Bronchial epithelial cell (primary cell): ENCODE measurements around the gene EML3. TPM values are rescaled to one million over a fixed set of nuclear protein-coding genes. Genes with fewer than 3 reads are reported as not detected.

Experiments used
- DNase-seq: peaks from one replicate; pipeline ENCODE4 v3.0.0-alpha.2; 2010; ENCODE audit warnings: low read depth
- FAIRE-seq: peaks from 2 replicates; lab custom pipeline; 2011; peaks lifted over from hg19 to GRCh38; lab: Jason Lieb, UNC
- H3K27me3 ChIP-seq: 2 replicates; pipeline ENCODE4 v1.5.1; 2011; ENCODE audit warnings: low read length; ENCODE audit not compliant: control insufficient read depth, insufficient read depth
- H3K36me3 ChIP-seq: 2 replicates; pipeline ENCODE4 v1.5.1; 2011; ENCODE audit warnings: low read length; ENCODE audit not compliant: control insufficient read depth, insufficient read depth
- H3K4me3 ChIP-seq: 2 replicates; pipeline ENCODE4 v1.5.1; 2011; ENCODE audit warnings: mild to moderate bottlenecking, low read depth, low read length, control low read depth
- CTCF ChIP-seq: IDR thresholded peaks from 2 replicates; pipeline ENCODE4 v1.5.1; 2011; ENCODE audit warnings: mild to moderate bottlenecking, moderate library complexity, low read length, control low read depth, inconsistent platforms; ENCODE audit not compliant: insufficient read depth, severe bottlenecking
- total RNA-seq: library from RNA; depleted of rRNA; stranded (reverse); fragments of >200 nt; gene quantifications from 2 replicates; pipeline ENCODE4 v1.2.1, GENCODE V29; 2014

EML3 gene
- total RNA-seq, 1 donor from 2014 or later = 10.0 TPM

- no peak for TF ChIP-seq CTCF
- H3K36me3 ChIP-seq = peaks cover 8% of the 10 kb centered on the region
- H3K4me3 ChIP-seq = no peak overlapping the region
- FAIRE-seq (no peak), DNase-seq (peak; percentile 41)
- H3K27me3 ChIP-seq = no peaks in the 10 kb centered on the region
Measured at GRCh38 chr11:62559204-62559603, 53.4 kb downstream of the EML3 start.

DNA sequence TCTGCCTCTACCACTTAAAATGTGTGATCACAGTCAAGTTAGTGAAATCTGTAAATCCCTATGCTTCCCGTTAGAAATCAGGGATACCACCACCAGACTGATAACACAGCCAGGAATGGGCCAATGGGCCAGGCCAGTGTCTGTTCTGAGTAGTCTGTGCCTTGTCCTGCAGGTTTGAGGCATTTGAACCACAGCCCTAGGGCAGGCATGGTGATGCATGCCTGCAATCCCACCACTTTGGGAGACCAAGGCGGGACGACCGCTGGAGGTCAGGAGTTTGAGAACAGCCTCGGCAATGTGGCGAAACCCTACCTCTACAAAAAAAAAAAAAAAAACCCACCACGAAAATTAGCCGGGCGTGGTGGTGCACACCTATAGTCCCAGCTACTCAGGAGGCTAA is 53.9 kb downstream of the EML3 start:
- Histone ChIP-seq H3K27me3 (no peaks in the 10 kb centered on the region), H3K4me3 (no peak overlapping the region), H3K36me3 (peaks cover 6% of the 10 kb centered on the region)
- no peak for TF ChIP-seq CTCF
- FAIRE-seq = no peak
- no peak for DNase-seq

GRCh38 chr11:62556875-62557631 is 55.5 kb downstream of the EML3 start:
- Histone ChIP-seq H3K27me3 (no peaks in the 10 kb centered on the region), H3K4me3 (no peak overlapping the region), H3K36me3 (peaks cover 5% of the 10 kb centered on the region)
- FAIRE-seq (no peak), DNase-seq (peak; percentile 39)
- no peak for TF ChIP-seq CTCF

DNA sequence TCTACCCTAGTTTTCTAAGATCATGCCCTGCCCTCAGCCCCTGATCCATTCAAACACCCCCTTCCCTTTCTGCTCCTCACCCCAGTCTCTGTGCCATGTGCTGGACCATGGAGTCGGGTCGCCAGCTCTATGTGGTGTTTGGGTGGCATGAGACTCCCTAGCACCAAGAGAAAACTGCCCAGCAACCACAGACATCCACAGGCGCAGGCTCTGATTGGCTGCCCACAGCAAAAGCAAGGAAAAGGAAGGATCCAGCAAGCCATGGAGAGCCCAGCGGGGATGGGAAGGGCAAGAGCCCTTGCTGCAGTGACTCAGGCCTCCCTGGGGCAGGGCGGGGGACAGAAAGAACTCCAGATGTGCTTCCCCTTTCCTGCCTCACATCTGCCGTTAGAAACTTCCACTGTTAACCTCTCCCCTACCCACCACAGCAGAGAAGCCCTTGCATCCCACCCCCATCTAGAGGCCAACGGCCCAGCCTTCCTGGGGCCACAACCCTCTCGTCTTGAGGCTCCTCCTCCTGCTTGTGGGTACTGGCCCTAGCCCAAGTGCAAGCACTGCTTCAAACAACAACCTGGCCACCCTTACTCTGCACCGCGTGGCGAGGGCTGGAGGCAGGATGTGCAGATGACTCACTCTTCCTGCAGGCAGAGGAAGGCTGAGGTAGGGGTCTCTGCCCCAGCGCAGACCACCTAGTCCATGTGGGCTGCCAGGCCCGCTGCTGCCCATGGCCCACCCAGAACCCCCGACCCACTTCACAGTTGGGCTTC is 56.3 kb downstream of the EML3 start:
- DNase-seq (peak; percentile 92), FAIRE-seq (no peak)
- peaks cover 5% of the 10 kb centered on the region for H3K36me3 ChIP-seq
- no peak for TF ChIP-seq CTCF
- H3K4me3 ChIP-seq = no peak overlapping the region
- H3K27me3 ChIP-seq = no peaks in the 10 kb centered on the region

- DNase-seq (no peak), FAIRE-seq (no peak)
- Histone ChIP-seq H3K36me3 (peaks cover 5% of the 10 kb centered on the region), H3K27me3 (no peaks in the 10 kb centered on the region), H3K4me3 (no peak overlapping the region)
- no peak for TF ChIP-seq CTCF
Measured at GRCh38 chr11:62555464-62556107, 57.0 kb downstream of the EML3 start.
